Adrenal gland (tissue), 12 donors: ENCODE data around the gene CMTM4. TPM values are rescaled to one million over a fixed set of nuclear protein-coding genes. Genes with fewer than 3 reads are reported as not detected.
"Not testable (repeated sequence)": the region's sequence is repeated elsewhere in the genome, so short reads cannot be mapped to it uniquely, and the experiment has no call there.

ENCODE experiments used
- DNase-seq, 7 donors: peaks; one replicate each; pipeline ENCODE4 v3.0.0-alpha.2; 2019 to 2020
- H3K27ac ChIP-seq, 5 donors: fragments of 200-600 bp; sonication (generic) in 4 of 5; 1 replicate in 3 of 5; 2 replicates in 2 of 5; pipeline versions ENCODE4 v1.5.1 to v1.8.0; 2016 to 2020; ENCODE audit warnings: mild to moderate bottlenecking in 1 of 5
- H3K27me3 ChIP-seq: fragments of 200-600 bp; 2 replicates; pipeline ENCODE4 v1.8.0; 2021
- H3K36me3 ChIP-seq, 2 donors: fragments of 200-600 bp; replicated peaks in 1 of 2; 1 replicate in 1 of 2; 2 replicates in 1 of 2; pipeline versions ENCODE4 v1.5.1 to v1.8.0; 2018 to 2022
- H3K4me1 ChIP-seq, 2 donors: fragments of 200-600 bp; replicated peaks in 1 of 2; 1 replicate in 1 of 2; 2 replicates in 1 of 2; pipeline versions ENCODE4 v1.5.1 to v1.8.0; 2018 to 2021
- H3K4me3 ChIP-seq, 4 donors: fragments of 200-600 bp; sonication (generic) in 3 of 4; one replicate each; pipeline ENCODE4 v1.5.1; 2016 to 2018
- H3K9me3 ChIP-seq, 3 donors: fragments of 200-600 bp; sonication (generic) in 1 of 3; replicated peaks in 1 of 3; 1 replicate in 2 of 3; 2 replicates in 1 of 3; pipeline versions ENCODE4 v1.5.1 to v1.8.0; 2016 to 2021
- POLR2A ChIP-seq, 2 donors: fragments of 450-650 bp; IDR thresholded peaks; one replicate each; pipeline ENCODE4 v1.6.1; 2017; ENCODE audit warnings: antibody characterized with exemption in 2 of 2, mild to moderate bottlenecking in 2 of 2, moderate library complexity in 1 of 2
- WGBS, 4 donors: extraction: QIAGEN DNeasy Blood & Tissue Kit in 2 of 4; methylation state at CpG; one replicate each; pipeline versions ENCODE4 v1.1.5 to v1.1.7; 2013 to 2017; 5-methylcytosine and 5-hydroxymethylcytosine counted together
- intact Hi-C, 2 donors: fragments of 100-400 bp; cut with DNase I; formaldehyde crosslinking; loops; one replicate each; pipeline versions ENCODE4 v1.14.1 to v1.15.0; 2022 to 2023
- polyA plus RNA-seq, 3 donors: library from polyadenylated mRNA; stranded (reverse); fragments of 200-250 nt in 2 of 3; fragments of 350-450 nt in 1 of 3; fragmentation: Illumina TruSeq in 1 of 3; extraction: RNeasy Lipid Tissue Mini Kit (QIAGEN cat#74804) in 1 of 3; gene quantifications; one replicate each; pipeline ENCODE4 v1.2.3, GENCODE V29; 2013 to 2014
- total RNA-seq, 9 donors: library from RNA; depleted of rRNA in 4 of 9; stranded (reverse); fragments of >200 nt in 4 of 9; fragments of 120-200 nt in 1 of 9; fragmentation: NEBNext Ultra II Directional in 1 of 9; extraction: Animal tissue kit (Norgen Biotek cat#: 25700) in 1 of 9; gene quantifications; one replicate each; pipeline versions ENCODE4 v1.1.0 to v1.2.4, GENCODE V29; 2013 to 2023
- TF ChIP-seq, protein P1 (sequence below), 6 experiments: fragments of 450-650 bp in 4 of 6; fragments of 200-600 bp in 2 of 6; sonication (generic) in 1 of 6; IDR thresholded peaks; 1 replicate in 5 of 6; 2 replicates in 1 of 6; pipeline versions ENCODE4 v1.5.1 to v1.8.0; 2016 to 2021; ENCODE audit warnings: antibody characterized with exemption in 6 of 6, mild to moderate bottlenecking in 2 of 6, moderate library complexity in 1 of 6
- donor health status: healthy with polysubstance abuse.
- donor health status: Bipolar disorder and iron deficiency.
- donor health status: DM: yes; HTN: yes; CAD: no.
- donor health status: DM: no; HTN: no; CAD: no.
- donor health status: DM: no; HTN: no; CAD: no.
- donor health status: DM: yes; HTN: yes; CAD: no.

Gene CMTM4
- total and polyA plus RNA-seq, 12 donors: 9.2 to 35.3 (median 20.0) TPM

DNA sequence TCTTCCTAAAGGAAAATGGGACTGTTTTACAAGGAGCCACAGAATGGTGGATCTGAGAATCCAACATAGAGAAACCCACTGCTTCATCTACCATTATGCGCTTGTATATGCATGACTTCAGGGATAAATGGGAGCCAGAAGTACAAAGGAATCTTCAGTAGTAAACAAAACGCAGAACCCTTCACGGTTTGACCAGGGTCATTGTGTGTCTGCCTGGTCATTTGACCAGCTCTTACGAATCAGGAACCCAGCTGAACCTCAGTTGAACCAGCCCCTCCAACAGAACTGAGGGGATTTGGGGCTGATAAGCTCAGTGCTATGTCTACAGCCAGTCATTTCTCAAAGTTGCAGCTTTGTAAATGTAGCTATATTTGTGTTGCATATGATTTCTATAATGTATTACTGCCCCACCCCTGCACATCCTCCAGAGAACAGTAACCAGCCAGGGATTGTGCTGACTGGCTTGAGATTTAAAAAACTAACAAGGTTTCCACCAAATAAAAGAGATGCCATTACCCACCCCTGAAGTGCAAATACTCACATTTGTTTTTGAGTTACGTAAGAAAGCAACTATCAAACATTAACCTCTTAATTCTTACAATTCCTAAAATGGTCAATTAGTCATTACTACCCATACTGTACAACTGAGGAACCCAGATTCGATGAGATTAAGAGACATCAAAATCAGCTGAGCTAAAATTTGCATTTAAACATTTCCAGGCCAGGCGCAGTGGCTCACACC, 6.3 kb downstream of the CMTM4 start:
- Histone ChIP-seq H3K9me3 (no peaks in the 10 kb centered on the region), H3K36me3 (no peaks in the 10 kb centered on the region), H3K4me3 (no peak overlapping the region), H3K4me1 (peaks cover 0 to under 1% of the 10 kb centered on the region in 2 donors), H3K27ac (no peak overlapping the region), H3K27me3 (no peaks in the 10 kb centered on the region)
- TF ChIP-seq, protein P1, sequence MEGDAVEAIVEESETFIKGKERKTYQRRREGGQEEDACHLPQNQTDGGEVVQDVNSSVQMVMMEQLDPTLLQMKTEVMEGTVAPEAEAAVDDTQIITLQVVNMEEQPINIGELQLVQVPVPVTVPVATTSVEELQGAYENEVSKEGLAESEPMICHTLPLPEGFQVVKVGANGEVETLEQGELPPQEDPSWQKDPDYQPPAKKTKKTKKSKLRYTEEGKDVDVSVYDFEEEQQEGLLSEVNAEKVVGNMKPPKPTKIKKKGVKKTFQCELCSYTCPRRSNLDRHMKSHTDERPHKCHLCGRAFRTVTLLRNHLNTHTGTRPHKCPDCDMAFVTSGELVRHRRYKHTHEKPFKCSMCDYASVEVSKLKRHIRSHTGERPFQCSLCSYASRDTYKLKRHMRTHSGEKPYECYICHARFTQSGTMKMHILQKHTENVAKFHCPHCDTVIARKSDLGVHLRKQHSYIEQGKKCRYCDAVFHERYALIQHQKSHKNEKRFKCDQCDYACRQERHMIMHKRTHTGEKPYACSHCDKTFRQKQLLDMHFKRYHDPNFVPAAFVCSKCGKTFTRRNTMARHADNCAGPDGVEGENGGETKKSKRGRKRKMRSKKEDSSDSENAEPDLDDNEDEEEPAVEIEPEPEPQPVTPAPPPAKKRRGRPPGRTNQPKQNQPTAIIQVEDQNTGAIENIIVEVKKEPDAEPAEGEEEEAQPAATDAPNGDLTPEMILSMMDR (IDR thresholded peaks at IDR 0.05): no peak
- no peak for TF ChIP-seq POLR2A (IDR thresholded peaks at IDR 0.05)
- no peak for DNase-seq
- 84 to 94% (median 85%) methylated on average over 7 of the region's 7 CpGs for WGBS, 4 donors
- intact Hi-C loops: no loop called here

DNA sequence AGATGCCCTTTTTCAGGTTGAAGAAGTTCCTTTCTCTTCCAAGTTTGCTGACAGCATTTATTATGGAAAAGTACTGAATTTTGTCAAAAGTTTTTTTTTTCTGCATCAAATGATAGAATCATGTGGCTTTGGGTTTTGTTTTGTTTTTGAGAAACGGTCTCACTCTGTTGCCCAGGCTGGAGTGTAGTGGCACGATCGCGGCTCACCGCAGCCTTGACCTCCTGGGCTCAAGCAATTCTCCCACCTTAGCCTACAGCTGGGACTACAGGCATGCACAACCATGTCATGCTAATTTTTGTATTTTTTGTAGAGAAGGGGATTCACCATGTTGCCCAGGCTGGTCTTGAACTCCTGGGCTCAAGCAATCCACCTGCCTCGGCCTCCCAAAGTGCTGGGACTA, 7.3 kb downstream of the CMTM4 start:
- Histone ChIP-seq H3K4me3 (no peak overlapping the region), H3K9me3 (no peaks in the 10 kb centered on the region), H3K27me3 (no peaks in the 10 kb centered on the region), H3K4me1 (no peaks in the 10 kb centered on the region), H3K27ac (no peak overlapping the region), H3K36me3 (no peaks in the 10 kb centered on the region)
- intact Hi-C loops: no loop called here
- WGBS, 4 donors: 47 to 72% (median 60%) methylated on average over 6 of the region's 6 CpGs
- DNase-seq: no peak
- no peak for TF ChIP-seq POLR2A (IDR thresholded peaks at IDR 0.05)

DNA sequence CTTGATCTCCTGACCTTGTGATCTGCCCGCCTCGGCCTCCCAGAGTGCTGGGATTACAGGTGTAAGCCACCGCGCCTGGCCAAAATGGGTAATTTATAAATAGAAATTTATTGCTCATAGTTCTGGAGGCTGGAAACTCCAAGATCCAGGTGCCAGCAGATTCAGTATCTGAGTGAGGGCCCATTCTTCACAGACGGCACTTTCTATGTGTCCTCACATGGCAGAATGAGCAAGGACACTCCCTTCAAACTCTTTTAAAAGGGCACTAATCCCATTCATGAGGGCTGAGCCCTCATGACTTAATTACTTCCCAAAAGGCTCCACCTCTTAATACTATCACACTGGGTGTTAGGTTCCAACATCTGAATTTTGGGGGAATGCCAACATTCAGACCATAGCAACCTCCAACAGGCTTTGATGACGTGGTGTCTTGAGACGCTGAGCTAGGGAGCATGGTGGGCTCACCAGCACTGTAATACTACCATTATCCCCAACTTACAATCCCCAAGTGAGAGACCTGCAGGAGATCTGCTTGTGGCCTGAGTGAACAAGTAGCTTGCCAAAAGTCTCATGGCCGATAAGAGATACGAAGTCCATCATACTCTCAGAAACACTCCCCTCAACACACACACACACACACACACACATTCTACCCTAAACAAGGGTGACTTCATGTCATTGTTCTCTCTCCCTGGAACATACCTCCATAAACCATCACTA, 8.5 kb downstream of the CMTM4 start:
- H3K27me3 ChIP-seq: no peaks in the 10 kb centered on the region
- intact Hi-C loops: no loop called here
- H3K9me3 ChIP-seq: no peaks in the 10 kb centered on the region
- no peak for TF ChIP-seq POLR2A (IDR thresholded peaks at IDR 0.05)
- TF ChIP-seq, protein P1 (IDR thresholded peaks at IDR 0.05): no peak
- DNase-seq: no peak
- H3K4me1 ChIP-seq: no peaks in the 10 kb centered on the region
- no peak overlapping the region for H3K4me3 ChIP-seq
- WGBS, 4 donors: 89 to 96% (median 93%) methylated on average over 9 of the region's 9 CpGs
- H3K36me3 ChIP-seq: no peaks in the 10 kb centered on the region
- no peak overlapping the region for H3K27ac ChIP-seq

DNA sequence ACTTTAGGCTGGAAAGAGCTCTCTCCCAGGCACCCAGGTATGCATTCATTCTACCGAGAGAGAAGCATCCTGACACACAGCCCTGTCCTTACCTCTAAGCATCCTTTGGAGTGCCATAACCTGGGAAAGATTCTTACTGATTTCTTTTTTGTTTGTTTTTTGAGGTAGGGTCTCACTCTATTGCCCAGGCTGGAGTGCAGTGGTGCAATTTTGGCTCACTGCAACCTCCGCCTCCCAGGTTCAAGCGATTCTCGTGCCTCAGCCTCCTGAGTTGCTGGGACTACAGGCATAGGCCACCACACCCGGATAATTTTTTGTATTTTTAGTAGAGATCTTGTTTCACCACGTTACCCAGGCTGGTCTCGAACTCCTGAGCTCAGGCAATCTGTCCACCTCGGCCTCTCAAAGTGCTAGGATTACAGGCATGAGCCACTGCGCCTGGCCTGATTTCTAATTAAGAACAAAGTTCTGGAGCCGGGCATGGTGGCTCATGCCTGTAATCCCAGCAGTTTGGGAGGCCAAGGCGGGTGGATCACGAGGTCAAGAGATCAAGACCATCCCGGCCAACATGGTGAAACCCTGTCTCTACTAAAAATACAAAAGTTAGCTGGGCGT, 10.9 kb downstream of the CMTM4 start:
- H3K4me3 ChIP-seq, H3K27ac ChIP-seq, intact Hi-C loops, H3K27me3 ChIP-seq, H3K9me3 ChIP-seq, H3K4me1 ChIP-seq, DNase-seq, H3K36me3 ChIP-seq: not testable (repeated sequence)
- 94 to 98% (median 96%) methylated on average over 14 of the region's 14 CpGs for WGBS, 4 donors

DNA sequence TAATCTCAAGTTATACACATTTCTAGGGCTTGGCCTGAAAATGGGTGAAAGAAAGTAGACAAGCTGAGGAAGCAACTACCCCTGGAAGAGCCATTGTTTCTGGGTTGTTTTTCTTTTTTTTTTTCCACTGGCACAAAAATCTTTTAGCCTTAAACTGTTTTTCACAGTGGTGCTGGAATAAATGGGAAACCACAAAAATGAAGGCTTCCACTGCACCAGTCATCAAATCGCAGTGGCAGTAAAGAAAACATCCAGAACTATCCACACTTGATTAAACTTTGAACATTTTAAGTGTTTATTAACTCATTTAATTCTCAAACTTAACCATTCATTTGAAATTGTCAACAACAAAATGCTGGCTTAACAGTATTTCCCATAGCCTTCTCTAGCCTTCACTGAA, 14.3 kb downstream of the CMTM4 start:
- intact Hi-C loops: no loop called here
- WGBS, 4 donors: 82 to 97% (median 88%) methylated on average over 1 of the region's 1 CpG
- H3K4me1 ChIP-seq: no peaks in the 10 kb centered on the region
- DNase-seq: no peak
- no peak overlapping the region for H3K27ac ChIP-seq
- TF ChIP-seq POLR2A (IDR thresholded peaks at IDR 0.05): no peak
- TF ChIP-seq, protein P1 (IDR thresholded peaks at IDR 0.05): no peak
- no peaks in the 10 kb centered on the region for H3K27me3 ChIP-seq
- no peak overlapping the region for H3K4me3 ChIP-seq
- H3K36me3 ChIP-seq: no peaks in the 10 kb centered on the region
- H3K9me3 ChIP-seq: no peaks in the 10 kb centered on the region
